ENCODE results near the gene GMIP. TPM values are rescaled to one million over a fixed set of nuclear protein-coding genes. Genes with fewer than 3 reads are reported as not detected.

Gene GMIP
- total and polyA plus RNA-seq, 2 donors (not counting 1 experiment from before 2014, with no cell fraction given) = 2.3 to 5.3 TPM

DNA sequence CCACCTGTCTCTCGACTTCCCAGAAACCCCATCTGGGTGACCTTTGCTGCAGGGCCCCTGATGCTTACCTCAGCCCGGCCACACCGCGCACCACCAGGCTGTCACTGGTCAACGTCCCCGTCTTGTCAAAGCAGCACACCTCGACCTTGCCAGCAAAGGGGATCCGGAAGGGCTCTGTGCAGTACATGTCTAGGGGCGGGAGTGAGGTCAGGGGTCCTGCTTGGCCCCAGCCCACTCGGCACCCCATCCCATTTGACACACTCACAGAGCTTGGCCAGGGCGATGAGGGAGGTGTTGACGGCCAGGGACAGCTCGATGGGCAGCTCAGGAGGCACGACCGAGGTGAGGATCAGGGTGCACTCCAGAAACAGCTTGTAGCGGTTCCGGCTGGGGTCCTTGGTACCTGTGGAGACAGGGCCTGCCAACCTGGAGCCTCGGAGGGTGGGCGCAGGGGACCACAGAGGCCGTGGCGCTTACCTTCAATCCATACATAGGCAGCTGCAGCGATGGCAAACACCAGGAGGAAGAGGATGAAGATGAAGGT lies 11.7 kb upstream of the GMIP start:
- Histone ChIP-seq H3K36me3 (ENCODE audit: control insufficient read depth, insufficient read depth, low read length) (peaks cover 53% of the 10 kb centered on the region), H3K27ac (ENCODE audit: insufficient read depth, low read length) (no peak overlapping the region), H3K9me3 (ENCODE audit: control insufficient read depth, insufficient read depth, low read depth, low read length) (no peaks in the 10 kb centered on the region), H2AFZ (ENCODE audit: low read length) (no peak overlapping the region), H3K9ac (ENCODE audit: insufficient read depth, low read length) (no peak overlapping the region), H3K27me3 (ENCODE audit: control insufficient read depth, insufficient read depth, low read length) (no peaks in the 10 kb centered on the region), H3K4me2 (ENCODE audit: extremely low read depth, insufficient read depth, low read length) (no peak overlapping the region), H3K4me3 (replicated peaks in 1 of 4; ENCODE audit: control extremely low read depth in 1 of 4, insufficient read depth in 1 of 4, low read depth in 3 of 4, low read length in 4 of 4) (no peak overlapping the region), H3K4me1 (ENCODE audit: control insufficient read depth, extremely low read depth, insufficient read depth, low read length) (no peaks in the 10 kb centered on the region), H4K20me1 (ENCODE audit: control insufficient read depth, extremely low read depth, insufficient read depth, low read length) (no peaks in the 10 kb centered on the region), H3K79me2 (ENCODE audit: control insufficient read depth, insufficient read depth, low read length) (peaks cover 7% of the 10 kb centered on the region)
- TF ChIP-seq CTCF (conservative IDR thresholded peaks at IDR 0.05 in 1 of 2, IDR thresholded peaks at IDR 0.05 in 1 of 2; ENCODE audit: low read depth in 1 of 2, low read length in 2 of 2) (no peak), EZH2 (IDR thresholded peaks at IDR 0.05; ENCODE audit: low read length, missing control alignments) (no peak)
- no peak for DNase-seq (ENCODE audit: low read depth in 2 of 2)

DNA sequence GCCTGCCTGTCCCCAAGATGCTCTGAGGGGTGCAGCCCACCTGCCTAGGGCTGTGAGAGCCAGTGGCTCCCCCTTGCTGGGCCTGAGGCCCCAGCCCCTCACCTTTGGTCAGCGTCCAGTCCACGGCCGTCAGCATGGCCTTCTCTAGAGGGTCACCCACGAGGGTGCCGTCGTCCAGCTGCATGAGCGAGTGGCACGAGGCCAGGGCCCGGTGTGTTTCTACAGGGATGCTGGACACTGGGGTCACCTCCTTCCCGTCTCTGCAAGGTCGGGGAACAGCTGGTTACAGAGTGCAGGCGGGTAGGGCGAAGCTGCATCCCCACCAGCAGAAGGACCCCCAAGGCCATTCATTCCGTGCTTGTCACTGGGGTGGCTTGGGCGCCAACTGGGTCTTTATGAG lies 11.0 kb upstream of the GMIP start:
- H3K9ac ChIP-seq (ENCODE audit: insufficient read depth, low read length) = no peak overlapping the region
- TF ChIP-seq EZH2 (IDR thresholded peaks at IDR 0.05; ENCODE audit: low read length, missing control alignments) (no peak), CTCF (conservative IDR thresholded peaks at IDR 0.05 in 1 of 2, IDR thresholded peaks at IDR 0.05 in 1 of 2; ENCODE audit: low read depth in 1 of 2, low read length in 2 of 2) (no peak)
- H3K4me2 ChIP-seq (ENCODE audit: extremely low read depth, insufficient read depth, low read length) = no peak overlapping the region
- DNase-seq (ENCODE audit: low read depth in 2 of 2) = no peak
- H3K4me3 ChIP-seq (replicated peaks in 1 of 4; ENCODE audit: control extremely low read depth in 1 of 4, insufficient read depth in 1 of 4, low read depth in 3 of 4, low read length in 4 of 4) = no peak overlapping the region
- peaks cover 54% of the 10 kb centered on the region for H3K36me3 ChIP-seq (ENCODE audit: control insufficient read depth, insufficient read depth, low read length)
- H3K9me3 ChIP-seq (ENCODE audit: control insufficient read depth, insufficient read depth, low read depth, low read length) = no peaks in the 10 kb centered on the region
- H3K27me3 ChIP-seq (ENCODE audit: control insufficient read depth, insufficient read depth, low read length) = no peaks in the 10 kb centered on the region
- H3K4me1 ChIP-seq (ENCODE audit: control insufficient read depth, extremely low read depth, insufficient read depth, low read length) = no peaks in the 10 kb centered on the region
- no peak overlapping the region for H2AFZ ChIP-seq (ENCODE audit: low read length)
- no peaks in the 10 kb centered on the region for H4K20me1 ChIP-seq (ENCODE audit: control insufficient read depth, extremely low read depth, insufficient read depth, low read length)
- H3K27ac ChIP-seq (ENCODE audit: insufficient read depth, low read length) = no peak overlapping the region
- H3K79me2 ChIP-seq (ENCODE audit: control insufficient read depth, insufficient read depth, low read length) = no peaks in the 10 kb centered on the region

DNA sequence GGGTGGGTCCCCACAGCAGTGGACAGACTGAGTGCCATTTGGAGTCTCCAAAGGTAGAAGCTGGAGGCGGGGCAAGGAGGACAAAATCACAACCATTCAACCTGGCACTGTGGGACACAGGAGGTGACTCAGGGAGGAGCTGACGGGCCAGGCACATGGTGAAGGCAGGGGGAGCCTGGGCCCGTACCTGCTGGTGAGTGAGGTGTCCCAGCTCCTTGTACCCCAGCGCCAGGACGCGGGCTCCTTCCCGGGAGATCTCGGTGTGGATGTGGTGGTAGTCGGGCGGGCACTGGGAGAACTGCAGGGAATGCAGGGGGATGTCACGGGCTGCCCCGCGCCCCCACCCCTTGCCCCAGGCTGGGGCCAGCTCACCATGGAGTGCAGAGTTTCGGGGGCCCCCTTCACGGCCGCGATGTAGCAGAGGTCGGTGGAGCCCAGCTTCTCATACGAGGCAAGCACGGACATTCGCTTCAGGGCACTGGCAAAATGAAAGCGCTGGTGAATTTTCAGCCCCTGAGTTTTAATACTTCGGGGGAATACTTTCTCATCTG lies 10.2 kb upstream of the GMIP start:
- H3K36me3 ChIP-seq (ENCODE audit: control insufficient read depth, insufficient read depth, low read length) = peaks cover 55% of the 10 kb centered on the region
- H2AFZ ChIP-seq (ENCODE audit: low read length) = no peak overlapping the region
- H3K27ac ChIP-seq (ENCODE audit: insufficient read depth, low read length) = no peak overlapping the region
- no peaks in the 10 kb centered on the region for H3K9me3 ChIP-seq (ENCODE audit: control insufficient read depth, insufficient read depth, low read depth, low read length)
- H3K4me3 ChIP-seq (replicated peaks in 1 of 4; ENCODE audit: control extremely low read depth in 1 of 4, insufficient read depth in 1 of 4, low read depth in 3 of 4, low read length in 4 of 4) = no peak overlapping the region
- H4K20me1 ChIP-seq (ENCODE audit: control insufficient read depth, extremely low read depth, insufficient read depth, low read length) = no peaks in the 10 kb centered on the region
- H3K4me1 ChIP-seq (ENCODE audit: control insufficient read depth, extremely low read depth, insufficient read depth, low read length) = no peaks in the 10 kb centered on the region
- DNase-seq (ENCODE audit: low read depth in 2 of 2) = no peak
- TF ChIP-seq CTCF (conservative IDR thresholded peaks at IDR 0.05 in 1 of 2, IDR thresholded peaks at IDR 0.05 in 1 of 2; ENCODE audit: low read depth in 1 of 2, low read length in 2 of 2) (no peak), EZH2 (IDR thresholded peaks at IDR 0.05; ENCODE audit: low read length, missing control alignments) (no peak)
- H3K27me3 ChIP-seq (ENCODE audit: control insufficient read depth, insufficient read depth, low read length) = no peaks in the 10 kb centered on the region
- H3K4me2 ChIP-seq (ENCODE audit: extremely low read depth, insufficient read depth, low read length) = no peak overlapping the region
- no peak overlapping the region for H3K9ac ChIP-seq (ENCODE audit: insufficient read depth, low read length)
- no peaks in the 10 kb centered on the region for H3K79me2 ChIP-seq (ENCODE audit: control insufficient read depth, insufficient read depth, low read length)

All from fibroblast of lung (primary cell).